ENCODE measurements around the gene TAL1.

DNA sequence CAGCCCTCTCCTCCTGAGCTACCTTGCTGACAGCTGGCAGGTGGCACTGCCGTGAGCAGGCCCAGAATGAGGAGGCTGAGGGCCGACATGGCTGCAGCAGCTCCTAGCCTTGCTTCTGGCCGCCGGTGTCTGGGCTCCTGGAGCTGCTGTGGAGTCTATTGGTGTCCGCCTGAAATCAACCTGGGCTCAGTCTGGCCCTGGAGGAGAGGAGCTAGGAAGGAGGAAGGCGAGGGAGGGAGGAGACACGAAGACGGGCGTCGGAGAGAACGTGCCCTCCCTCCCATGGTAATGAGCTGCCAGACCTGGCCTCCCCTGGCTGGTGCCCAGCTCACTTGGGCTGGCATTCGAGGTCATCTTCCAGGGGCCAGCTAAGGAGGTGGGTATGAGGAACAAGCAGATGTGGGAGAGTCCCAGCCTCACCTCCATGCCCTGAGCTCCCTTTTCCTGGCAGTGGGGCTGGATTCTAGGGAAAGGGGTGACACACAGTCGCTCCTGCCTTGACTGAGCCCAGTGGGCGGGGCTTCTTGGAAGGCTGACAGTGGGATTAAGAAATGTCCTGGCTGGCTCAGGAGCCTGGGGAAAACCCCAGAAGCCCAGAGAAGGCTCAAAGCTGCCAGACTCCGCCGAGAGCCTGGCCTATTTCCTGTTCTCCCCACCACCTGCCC, 42.0 kb downstream of the TAL1 start, which contains the start of gene PDZK1IP1:
- TF ChIP-seq EZH2phosphoT487 (IDR thresholded peaks at IDR 0.05; ENCODE audit: unreplicated experiment) (no peak), POLR2AphosphoS5 (IDR thresholded peaks at IDR 0.05; ENCODE audit: low read depth) (no peak)
- TF ChIP-seq, protein P1, sequence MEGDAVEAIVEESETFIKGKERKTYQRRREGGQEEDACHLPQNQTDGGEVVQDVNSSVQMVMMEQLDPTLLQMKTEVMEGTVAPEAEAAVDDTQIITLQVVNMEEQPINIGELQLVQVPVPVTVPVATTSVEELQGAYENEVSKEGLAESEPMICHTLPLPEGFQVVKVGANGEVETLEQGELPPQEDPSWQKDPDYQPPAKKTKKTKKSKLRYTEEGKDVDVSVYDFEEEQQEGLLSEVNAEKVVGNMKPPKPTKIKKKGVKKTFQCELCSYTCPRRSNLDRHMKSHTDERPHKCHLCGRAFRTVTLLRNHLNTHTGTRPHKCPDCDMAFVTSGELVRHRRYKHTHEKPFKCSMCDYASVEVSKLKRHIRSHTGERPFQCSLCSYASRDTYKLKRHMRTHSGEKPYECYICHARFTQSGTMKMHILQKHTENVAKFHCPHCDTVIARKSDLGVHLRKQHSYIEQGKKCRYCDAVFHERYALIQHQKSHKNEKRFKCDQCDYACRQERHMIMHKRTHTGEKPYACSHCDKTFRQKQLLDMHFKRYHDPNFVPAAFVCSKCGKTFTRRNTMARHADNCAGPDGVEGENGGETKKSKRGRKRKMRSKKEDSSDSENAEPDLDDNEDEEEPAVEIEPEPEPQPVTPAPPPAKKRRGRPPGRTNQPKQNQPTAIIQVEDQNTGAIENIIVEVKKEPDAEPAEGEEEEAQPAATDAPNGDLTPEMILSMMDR (conservative IDR thresholded peaks at IDR 0.05; ENCODE audit: low read depth in 2 of 2): no peak
